Body of pancreas (tissue), 4 donors: ENCODE measurements around the gene STK39. TPM values are rescaled to one million over a fixed set of nuclear protein-coding genes. Genes with fewer than 3 reads are reported as not detected.

Experiments
- ATAC-seq: fragments of 150-250 bp; one replicate; pipeline ENCODE4 v1.9.1; 2016
- DNase-seq, 4 donors: peaks; one replicate each; pipeline ENCODE4 v3.0.0-alpha.2; 2019
- H3K27ac ChIP-seq, 4 donors: fragments of 200-600 bp; sonication (generic); 1 replicate in 3 of 4; 2 replicates in 1 of 4; pipeline versions ENCODE4 v1.5.1 to v1.6.1; 2016 to 2019; ENCODE audit warnings: mild to moderate bottlenecking in 1 of 4, mixed read lengths in 1 of 4, moderate library complexity in 1 of 4
- H3K27me3 ChIP-seq, 2 donors: fragments of 200-600 bp; sonication (generic); one replicate each; pipeline ENCODE4 v1.6.0; 2016; ENCODE audit warnings: mild to moderate bottlenecking in 1 of 2
- H3K36me3 ChIP-seq, 2 donors: fragments of 200-600 bp; sonication (generic); replicated peaks in 1 of 2; 2 replicates each; pipeline ENCODE4 v1.5.1; 2016; ENCODE audit warnings: low read depth in 2 of 2; ENCODE audit not compliant: insufficient read depth in 1 of 2
- H3K4me1 ChIP-seq: fragments of 200-600 bp; sonication (generic); one replicate; pipeline ENCODE4 v1.6.0; 2016
- H3K4me3 ChIP-seq, 2 donors: fragments of 200-600 bp; sonication (generic); 1 replicate in 1 of 2; 2 replicates in 1 of 2; pipeline ENCODE4 v1.5.1; 2016 to 2019
- H3K9me3 ChIP-seq, 3 donors: fragments of 200-600 bp; sonication (generic); 1 replicate in 2 of 3; 2 replicates in 1 of 3; pipeline ENCODE4 v1.5.1; 2016
- CTCF ChIP-seq, 7 experiments: fragments of 450-650 bp in 4 of 7; fragments of 200-600 bp in 3 of 7; sonication (generic) in 3 of 7; IDR thresholded peaks; one replicate each; pipeline ENCODE4 v1.5.1; 2016 to 2019; ENCODE audit warnings: antibody characterized with exemption in 7 of 7
- POLR2A ChIP-seq, 3 donors: fragments of 450-650 bp; IDR thresholded peaks; one replicate each; pipeline ENCODE4 v1.6.1; 2016; ENCODE audit warnings: antibody characterized with exemption in 3 of 3, mild to moderate bottlenecking in 2 of 3
- WGBS, 2 donors: methylation state at CpG; one replicate each; pipeline ENCODE4 v1.1.5; 2017; 5-methylcytosine and 5-hydroxymethylcytosine counted together
- intact Hi-C: fragments of 100-400 bp; cut with DNase I; formaldehyde crosslinking; loops from one replicate; pipeline ENCODE4 v1.15.1; 2023
- total RNA-seq, 2 donors: library from RNA; depleted of rRNA; stranded (reverse); fragments of >200 nt; gene quantifications; one replicate each; pipeline ENCODE4 v1.1.0, GENCODE V29; 2016

Gene STK39
- total RNA-seq, 2 donors from 2014 or later, result 12.9 to 15.8 TPM

GRCh38 chr2:168025487-168026202 is 221.8 kb downstream of the STK39 start:
- Histone ChIP-seq H3K27ac (no peak overlapping the region), H3K27me3 (no peaks in the 10 kb centered on the region), H3K36me3 (no peaks in the 10 kb centered on the region), H3K4me1 (peaks cover 4% of the 10 kb centered on the region), H3K9me3 (no peaks in the 10 kb centered on the region), H3K4me3 (no peak overlapping the region)
- WGBS, 2 donors, result 80 to 86% methylated on average over 11 of the region's 11 CpGs
- intact Hi-C loops, result no loop called here
- ATAC-seq (peak; percentile 42), DNase-seq (peak in 1 of 4 donors; percentile 19)
- TF ChIP-seq CTCF (IDR thresholded peaks at IDR 0.05) (no peak), POLR2A (IDR thresholded peaks at IDR 0.05) (no peak)

GRCh38 chr2:168024459-168024858 is 222.9 kb downstream of the STK39 start:
- intact Hi-C loops, result no loop called here
- Histone ChIP-seq H3K9me3 (no peaks in the 10 kb centered on the region), H3K36me3 (no peaks in the 10 kb centered on the region), H3K27ac (no peak overlapping the region), H3K27me3 (no peaks in the 10 kb centered on the region), H3K4me1 (peaks cover 4% of the 10 kb centered on the region), H3K4me3 (no peak overlapping the region)
- DNase-seq (no peak), ATAC-seq (no peak)
- TF ChIP-seq POLR2A (IDR thresholded peaks at IDR 0.05) (no peak), CTCF (IDR thresholded peaks at IDR 0.05) (no peak)
- 89 to 94% methylated on average over 4 of the region's 4 CpGs for WGBS, 2 donors

GRCh38 chr2:168021800-168022587 is 225.4 kb downstream of the STK39 start:
- Histone ChIP-seq H3K4me1 (no peaks in the 10 kb centered on the region), H3K27me3 (no peaks in the 10 kb centered on the region), H3K36me3 (no peaks in the 10 kb centered on the region), H3K4me3 (no peak overlapping the region), H3K27ac (no peak overlapping the region), H3K9me3 (no peaks in the 10 kb centered on the region)
- intact Hi-C loops, result no loop called here
- TF ChIP-seq CTCF (IDR thresholded peaks at IDR 0.05), result no peak
- no peak for TF ChIP-seq POLR2A (IDR thresholded peaks at IDR 0.05)
- no peak for DNase-seq
- ATAC-seq, result no peak

- intact Hi-C loops, result no loop called here
- ATAC-seq, result no peak
- 90 to 98% methylated on average over 3 of the region's 3 CpGs for WGBS, 2 donors
- no peak for DNase-seq
- TF ChIP-seq POLR2A (IDR thresholded peaks at IDR 0.05) (no peak), CTCF (IDR thresholded peaks at IDR 0.05) (no peak)
- Histone ChIP-seq H3K27me3 (no peaks in the 10 kb centered on the region), H3K27ac (no peak overlapping the region), H3K4me1 (no peaks in the 10 kb centered on the region), H3K9me3 (no peaks in the 10 kb centered on the region), H3K36me3 (no peaks in the 10 kb centered on the region), H3K4me3 (no peak overlapping the region)
Measured at GRCh38 chr2:168015274-168015953, 232.0 kb downstream of the STK39 start.
